HG02610 (cell line): ENCODE results near the gene AP4B1.
A peak's percentile ranks its signal among the peaks of the same experiment; 100 is the strongest.
"Not testable (repeated sequence)": the region's sequence is repeated elsewhere in the genome, so short reads cannot be mapped to it uniquely, and the experiment has no call there.

Source experiments
- ATAC-seq: cut with Tn5 transposase; IDR thresholded peaks from one replicate; pipeline ENCODE4 v1.9.1; 2021; ENCODE audit warnings: mild to moderate bottlenecking, moderate library complexity; ENCODE audit not compliant: unreplicated experiment

Gene AP4B1

GRCh38 chr1:113904674-113905434 is at the start of gene AP4B1, which contains the start of gene DCLRE1B:
Gene AP4B1 (minus strand): TSS chr1:113904799. CDS start chr1:113904717, 82 bp downstream.
Gene DCLRE1B (plus strand): TSS chr1:113905326. CDS start chr1:113905587, 261 bp downstream.
- ATAC-seq = peak; percentile 91

GRCh38 chr1:113951719-113952118 is 47.1 kb upstream of the AP4B1 start:
- ATAC-seq = no peak

GRCh38 chr1:113950908-113951307 is 46.3 kb upstream of the AP4B1 start:
- ATAC-seq = no peak

GRCh38 chr1:113949007-113949406 is 44.4 kb upstream of the AP4B1 start:
- no peak for ATAC-seq

GRCh38 chr1:113948151-113948550 is 43.6 kb upstream of the AP4B1 start:
- ATAC-seq = not testable (repeated sequence)

GRCh38 chr1:113947388-113948107 is 42.9 kb upstream of the AP4B1 start:
- ATAC-seq = no peak

GRCh38 chr1:113946678-113947387 is 42.2 kb upstream of the AP4B1 start:
- no peak for ATAC-seq

- no peak for ATAC-seq
Observed at GRCh38 chr1:113946112-113946511, 41.5 kb upstream of the AP4B1 start.

- no peak for ATAC-seq
Observed at GRCh38 chr1:113945329-113945728, 40.7 kb upstream of the AP4B1 start.

- no peak for ATAC-seq
Observed at GRCh38 chr1:113943028-113943811, 38.6 kb upstream of the AP4B1 start.

GRCh38 chr1:113942527-113942926 is 37.9 kb upstream of the AP4B1 start:
- ATAC-seq = no peak

GRCh38 chr1:113941245-113941559 is 36.6 kb upstream of the AP4B1 start:
- ATAC-seq = no peak

GRCh38 chr1:113940365-113941244 is 36.0 kb upstream of the AP4B1 start:
- ATAC-seq = peak; percentile 79

- no peak for ATAC-seq
Observed at GRCh38 chr1:113938192-113938591, 33.6 kb upstream of the AP4B1 start.

- ATAC-seq = no peak
Observed at GRCh38 chr1:113937146-113937545, 32.5 kb upstream of the AP4B1 start.

GRCh38 chr1:113935970-113936369 is 31.4 kb upstream of the AP4B1 start:
- no peak for ATAC-seq

GRCh38 chr1:113935176-113935575 is 30.6 kb upstream of the AP4B1 start:
- no peak for ATAC-seq

- ATAC-seq = no peak
Observed at GRCh38 chr1:113934511-113935055, 30.0 kb upstream of the AP4B1 start.

GRCh38 chr1:113934006-113934405 is 29.4 kb upstream of the AP4B1 start:
- no peak for ATAC-seq

- ATAC-seq = no peak
Observed at GRCh38 chr1:113931451-113931851, 26.9 kb upstream of the AP4B1 start.
